Measurements from ENCODE around the gene PI4KA.

Gene PI4KA

DNA sequence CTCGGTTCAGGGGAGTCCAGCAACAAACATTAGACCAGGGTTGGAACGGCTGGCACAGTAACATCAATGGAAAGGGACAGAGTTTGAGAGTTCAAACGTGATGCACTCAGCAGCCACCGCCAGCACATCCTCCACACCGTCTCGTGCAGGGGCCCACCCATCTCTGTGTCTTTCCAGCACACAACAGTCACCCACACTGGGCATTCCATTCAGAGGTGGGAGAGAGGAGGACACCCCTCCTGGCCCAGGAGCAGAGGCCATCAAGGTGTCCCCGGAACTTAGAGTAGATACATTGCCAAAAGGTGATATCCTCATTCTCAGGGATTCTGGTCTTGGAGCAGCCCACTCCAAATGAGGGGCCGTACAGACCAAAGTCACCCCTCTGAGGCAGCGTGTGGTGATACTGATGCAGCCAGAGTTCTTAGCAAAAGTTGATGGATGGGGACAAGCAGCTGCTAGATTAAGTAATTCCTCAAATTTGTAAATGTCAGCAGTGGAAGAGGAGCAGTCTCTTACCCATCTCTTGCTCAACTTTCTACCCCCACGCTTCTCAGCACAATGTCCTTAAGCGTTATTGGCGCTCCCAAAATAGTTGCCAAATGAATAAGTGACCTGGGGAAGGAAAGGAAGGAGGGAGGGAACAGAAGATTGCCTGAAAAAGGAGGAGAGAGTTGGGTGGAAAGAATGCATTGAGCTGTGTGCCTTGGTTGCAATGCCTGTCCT lies 5.7 kb upstream of the PI4KA start:
- no peak overlapping the region for H3K27ac ChIP-seq
- TF ChIP-seq, protein P1, sequence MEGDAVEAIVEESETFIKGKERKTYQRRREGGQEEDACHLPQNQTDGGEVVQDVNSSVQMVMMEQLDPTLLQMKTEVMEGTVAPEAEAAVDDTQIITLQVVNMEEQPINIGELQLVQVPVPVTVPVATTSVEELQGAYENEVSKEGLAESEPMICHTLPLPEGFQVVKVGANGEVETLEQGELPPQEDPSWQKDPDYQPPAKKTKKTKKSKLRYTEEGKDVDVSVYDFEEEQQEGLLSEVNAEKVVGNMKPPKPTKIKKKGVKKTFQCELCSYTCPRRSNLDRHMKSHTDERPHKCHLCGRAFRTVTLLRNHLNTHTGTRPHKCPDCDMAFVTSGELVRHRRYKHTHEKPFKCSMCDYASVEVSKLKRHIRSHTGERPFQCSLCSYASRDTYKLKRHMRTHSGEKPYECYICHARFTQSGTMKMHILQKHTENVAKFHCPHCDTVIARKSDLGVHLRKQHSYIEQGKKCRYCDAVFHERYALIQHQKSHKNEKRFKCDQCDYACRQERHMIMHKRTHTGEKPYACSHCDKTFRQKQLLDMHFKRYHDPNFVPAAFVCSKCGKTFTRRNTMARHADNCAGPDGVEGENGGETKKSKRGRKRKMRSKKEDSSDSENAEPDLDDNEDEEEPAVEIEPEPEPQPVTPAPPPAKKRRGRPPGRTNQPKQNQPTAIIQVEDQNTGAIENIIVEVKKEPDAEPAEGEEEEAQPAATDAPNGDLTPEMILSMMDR (IDR thresholded peaks at IDR 0.05), result no peak
- no peak for TF ChIP-seq ZFX (IDR thresholded peaks at IDR 0.05; ENCODE audit: borderline replicate concordance)

DNA sequence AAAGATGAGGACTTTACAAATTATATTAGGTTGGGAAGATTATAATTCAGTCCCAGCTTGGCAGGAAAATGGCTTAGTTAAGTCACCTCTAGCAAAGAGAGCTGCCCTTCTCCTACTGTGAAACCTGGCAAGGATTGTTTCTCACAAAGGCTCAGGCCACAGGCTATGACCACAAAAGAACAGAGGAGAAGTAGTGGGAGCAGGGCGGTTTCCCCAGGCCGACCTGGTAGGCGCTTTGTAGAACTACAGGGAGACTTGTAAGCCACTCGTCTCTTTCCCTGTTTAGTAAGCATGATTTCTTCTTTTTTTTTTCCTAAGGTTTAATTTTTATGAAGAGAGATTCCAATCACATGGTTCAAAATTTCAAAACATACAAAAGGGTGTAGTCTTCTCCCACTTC lies 4.8 kb upstream of the PI4KA start:
- TF ChIP-seq, protein P1 (IDR thresholded peaks at IDR 0.05), result no peak
- TF ChIP-seq ZFX (IDR thresholded peaks at IDR 0.05; ENCODE audit: borderline replicate concordance), result no peak
- no peak overlapping the region for H3K27ac ChIP-seq

DNA sequence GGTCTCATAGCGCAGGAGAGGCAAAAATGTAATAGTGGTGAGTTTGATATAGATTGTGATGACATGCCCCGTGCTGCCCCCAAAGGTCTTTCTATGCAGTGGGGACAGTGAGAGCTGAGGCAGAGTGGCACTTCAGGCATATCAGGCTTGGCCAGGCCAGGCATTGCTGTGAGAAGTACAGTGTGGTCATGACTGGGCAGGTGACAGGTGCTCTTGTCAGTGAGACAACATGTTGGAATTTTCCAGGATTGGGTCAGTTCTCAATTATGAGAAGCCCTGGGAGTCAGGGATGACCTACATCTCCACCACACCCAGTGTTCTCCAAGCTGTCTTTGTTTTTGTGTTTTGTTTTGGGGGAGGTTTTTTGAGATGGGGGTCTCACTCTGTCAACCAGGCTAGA lies 3.9 kb upstream of the PI4KA start:
- no peak overlapping the region for H3K27ac ChIP-seq
- TF ChIP-seq, protein P1 (IDR thresholded peaks at IDR 0.05), result no peak
- TF ChIP-seq ZFX (IDR thresholded peaks at IDR 0.05; ENCODE audit: borderline replicate concordance), result no peak

- TF ChIP-seq, protein P1 (IDR thresholded peaks at IDR 0.05), result no peak
- TF ChIP-seq ZFX (IDR thresholded peaks at IDR 0.05; ENCODE audit: borderline replicate concordance), result no peak
- H3K27ac ChIP-seq, result peak overlapping the region; percentile 84
Observed at GRCh38 chr22:20859615-20860014, 1.0 kb upstream of the PI4KA start.

GRCh38 chr22:20857838-20858614 lies 585 bp downstream of the PI4KA start:
- H3K27ac ChIP-seq, result peak overlapping the region; percentile 84
- no peak for TF ChIP-seq ZFX (IDR thresholded peaks at IDR 0.05; ENCODE audit: borderline replicate concordance)

- peak overlapping the region; percentile 84 for H3K27ac ChIP-seq
- TF ChIP-seq, protein P1 (IDR thresholded peaks at IDR 0.05), result no peak
- TF ChIP-seq ZFX (IDR thresholded peaks at IDR 0.05; ENCODE audit: borderline replicate concordance), result no peak
Observed at GRCh38 chr22:20857247-20857643, 1.4 kb downstream of the PI4KA start.

DNA sequence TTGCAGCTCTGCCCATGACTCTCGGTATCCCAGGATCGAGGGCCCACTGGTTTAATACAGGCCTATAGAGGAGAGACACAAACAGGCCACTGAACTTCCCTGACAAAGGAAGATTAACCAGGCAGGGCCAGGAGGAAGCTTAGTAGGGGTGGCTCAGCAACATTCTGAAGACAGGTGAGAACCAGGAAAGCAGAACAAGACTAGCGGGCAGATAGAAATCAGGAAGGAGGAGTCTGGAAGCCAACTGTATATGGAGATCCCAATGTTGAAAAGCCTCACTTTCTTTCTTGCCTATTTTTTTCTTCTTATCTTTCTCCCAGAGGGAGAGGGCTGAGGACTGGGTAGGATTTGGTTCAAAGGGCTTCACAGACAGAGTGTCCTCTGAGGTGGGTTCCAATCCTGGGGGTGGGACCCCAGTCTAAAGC lies 5.4 kb downstream of the PI4KA start:
- H3K27ac ChIP-seq, result no peak overlapping the region
- TF ChIP-seq, protein P1 (IDR thresholded peaks at IDR 0.05), result no peak
- TF ChIP-seq ZFX (IDR thresholded peaks at IDR 0.05; ENCODE audit: borderline replicate concordance), result no peak
